Measurements from ENCODE around the gene GMDS. TPM values are rescaled to one million over a fixed set of nuclear protein-coding genes. Genes with fewer than 3 reads are reported as not detected.

The GMDS gene
- total RNA-seq, 1 experiment from 2014 or later: 35.0 TPM

DNA sequence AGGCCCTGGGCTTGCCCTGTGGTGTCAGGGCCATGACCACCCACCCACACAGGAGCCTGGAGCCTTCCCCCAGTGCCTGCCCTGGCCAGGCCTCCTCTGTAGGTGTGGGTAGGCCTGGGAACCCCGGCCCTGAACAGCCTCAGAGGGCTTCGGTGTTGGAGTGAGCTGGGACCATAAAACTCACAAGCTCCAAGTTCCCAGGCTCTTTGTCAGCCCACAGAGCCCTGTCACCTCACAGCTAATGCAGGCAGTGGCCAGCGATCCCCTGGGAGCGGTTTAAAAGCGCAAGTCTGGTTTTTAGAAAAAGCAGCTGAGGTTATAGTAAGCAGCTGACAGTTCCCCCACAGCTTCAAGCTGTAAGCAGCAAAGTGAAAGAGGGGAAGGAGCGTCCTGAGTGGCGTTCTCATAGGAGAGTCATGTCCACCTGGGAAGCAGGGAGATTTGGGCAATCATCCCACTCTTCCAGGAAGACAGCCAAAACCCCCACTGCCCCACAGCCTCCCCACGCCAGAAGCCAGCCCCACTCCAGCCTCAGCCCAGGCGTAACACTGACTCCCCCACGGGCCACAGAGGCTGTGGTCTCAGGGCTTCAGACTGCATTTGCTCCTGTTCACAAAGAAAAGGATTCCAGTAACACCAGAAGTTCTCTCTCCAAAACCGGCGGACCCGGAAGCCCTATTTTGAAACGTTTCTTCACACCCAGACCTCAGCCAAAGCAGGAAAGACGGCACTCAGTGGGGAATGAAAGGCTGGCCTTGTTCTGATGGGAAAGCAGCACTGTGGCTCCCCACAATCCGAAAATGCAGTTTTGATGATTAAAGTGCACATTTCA lies 670.0 kb downstream of the GMDS start:
- H3K27ac Mint-ChIP-seq: no peak overlapping the region
- ATAC-seq: peak; percentile 72
- ChIA-PET CTCF (interaction anchor here (0.9 to 1.7 kb wide), 5 partner anchors 21 to 77 kb away, joined by 3 to 8 read pairs (median 5); no protein-coding TSS in a partner anchor), POLR2A (interaction anchor here (0.8 kb wide), 1 partner anchor 12 kb away, joined by 3 read pairs; no protein-coding TSS in a partner anchor)
- no peak overlapping the region for H3K4me3 Mint-ChIP-seq
- TF ChIP-seq, protein P1, sequence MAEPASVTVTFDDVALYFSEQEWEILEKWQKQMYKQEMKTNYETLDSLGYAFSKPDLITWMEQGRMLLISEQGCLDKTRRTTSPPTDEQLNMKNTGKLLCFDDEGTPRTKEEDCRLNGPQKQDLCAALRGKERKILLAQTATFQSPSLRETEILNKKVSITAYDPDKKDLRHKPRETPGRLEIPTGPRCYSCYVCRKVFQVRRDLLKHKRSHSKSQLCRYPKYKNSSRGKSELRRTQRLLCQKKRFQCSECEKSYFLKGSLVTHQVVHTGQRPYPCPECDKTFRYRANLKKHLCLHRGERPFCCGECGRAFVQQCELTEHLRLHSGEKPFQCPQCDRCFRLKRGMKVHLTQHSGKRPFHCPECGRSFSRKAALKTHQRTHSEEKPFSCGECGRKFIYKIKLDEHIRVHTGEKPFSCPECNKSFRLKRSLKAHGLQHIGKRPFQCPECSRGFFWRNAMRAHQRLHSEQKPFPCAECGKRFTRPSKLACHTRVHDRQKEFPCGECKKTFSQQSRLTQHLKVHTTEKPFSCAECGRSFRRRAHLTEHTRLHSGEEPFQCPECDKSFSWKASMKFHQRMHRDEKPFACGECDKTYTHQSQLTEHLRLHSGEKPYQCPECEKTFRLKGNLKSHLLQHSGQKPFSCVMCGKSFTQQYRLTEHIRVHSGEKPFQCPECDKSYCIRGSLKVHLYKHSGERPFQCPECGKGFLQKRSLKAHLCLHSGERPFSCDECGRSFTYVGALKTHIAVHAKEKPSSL (CRISPR knock-in tag; conservative IDR thresholded peaks at IDR 0.05): no peak
- no peak for TF ChIP-seq MXD4 (CRISPR knock-in tag; IDR thresholded peaks at IDR 0.05; ENCODE audit: borderline replicate concordance)
- TF ChIP-seq SOX15 (CRISPR knock-in tag; IDR thresholded peaks at IDR 0.05): no peak
- no peak for TF ChIP-seq NR1H2 (CRISPR knock-in tag; IDR thresholded peaks at IDR 0.05)
- no peak for TF ChIP-seq FOXP1 (CRISPR knock-in tag; IDR thresholded peaks at IDR 0.05; ENCODE audit: borderline replicate concordance)
- no peak for TF ChIP-seq FOXK1 (CRISPR knock-in tag; IDR thresholded peaks at IDR 0.05)
- TF ChIP-seq, protein P2, sequence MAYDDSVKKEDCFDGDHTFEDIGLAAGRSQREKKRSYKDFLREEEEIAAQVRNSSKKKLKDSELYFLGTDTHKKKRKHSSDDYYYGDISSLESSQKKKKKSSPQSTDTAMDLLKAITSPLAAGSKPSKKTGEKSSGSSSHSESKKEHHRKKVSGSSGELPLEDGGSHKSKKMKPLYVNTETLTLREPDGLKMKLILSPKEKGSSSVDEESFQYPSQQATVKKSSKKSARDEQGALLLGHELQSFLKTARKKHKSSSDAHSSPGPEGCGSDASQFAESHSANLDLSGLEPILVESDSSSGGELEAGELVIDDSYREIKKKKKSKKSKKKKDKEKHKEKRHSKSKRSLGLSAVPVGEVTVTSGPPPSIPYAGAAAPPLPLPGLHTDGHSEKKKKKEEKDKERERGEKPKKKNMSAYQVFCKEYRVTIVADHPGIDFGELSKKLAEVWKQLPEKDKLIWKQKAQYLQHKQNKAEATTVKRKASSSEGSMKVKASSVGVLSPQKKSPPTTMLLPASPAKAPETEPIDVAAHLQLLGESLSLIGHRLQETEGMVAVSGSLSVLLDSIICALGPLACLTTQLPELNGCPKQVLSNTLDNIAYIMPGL (CRISPR knock-in tag; IDR thresholded peaks at IDR 0.05): no peak
- TF ChIP-seq, protein P3, sequence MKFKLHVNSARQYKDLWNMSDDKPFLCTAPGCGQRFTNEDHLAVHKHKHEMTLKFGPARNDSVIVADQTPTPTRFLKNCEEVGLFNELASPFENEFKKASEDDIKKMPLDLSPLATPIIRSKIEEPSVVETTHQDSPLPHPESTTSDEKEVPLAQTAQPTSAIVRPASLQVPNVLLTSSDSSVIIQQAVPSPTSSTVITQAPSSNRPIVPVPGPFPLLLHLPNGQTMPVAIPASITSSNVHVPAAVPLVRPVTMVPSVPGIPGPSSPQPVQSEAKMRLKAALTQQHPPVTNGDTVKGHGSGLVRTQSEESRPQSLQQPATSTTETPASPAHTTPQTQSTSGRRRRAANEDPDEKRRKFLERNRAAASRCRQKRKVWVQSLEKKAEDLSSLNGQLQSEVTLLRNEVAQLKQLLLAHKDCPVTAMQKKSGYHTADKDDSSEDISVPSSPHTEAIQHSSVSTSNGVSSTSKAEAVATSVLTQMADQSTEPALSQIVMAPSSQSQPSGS (CRISPR knock-in tag; IDR thresholded peaks at IDR 0.05; ENCODE audit: borderline replicate concordance, low read depth): no peak
- TF ChIP-seq NFATC4 (CRISPR knock-in tag; IDR thresholded peaks at IDR 0.05): no peak
- no peak for TF ChIP-seq ZNF263 (CRISPR knock-in tag; IDR thresholded peaks at IDR 0.05; ENCODE audit: low read depth)
- TF ChIP-seq ZNF416 (CRISPR knock-in tag; IDR thresholded peaks at IDR 0.05): no peak
- TF ChIP-seq, protein P4, sequence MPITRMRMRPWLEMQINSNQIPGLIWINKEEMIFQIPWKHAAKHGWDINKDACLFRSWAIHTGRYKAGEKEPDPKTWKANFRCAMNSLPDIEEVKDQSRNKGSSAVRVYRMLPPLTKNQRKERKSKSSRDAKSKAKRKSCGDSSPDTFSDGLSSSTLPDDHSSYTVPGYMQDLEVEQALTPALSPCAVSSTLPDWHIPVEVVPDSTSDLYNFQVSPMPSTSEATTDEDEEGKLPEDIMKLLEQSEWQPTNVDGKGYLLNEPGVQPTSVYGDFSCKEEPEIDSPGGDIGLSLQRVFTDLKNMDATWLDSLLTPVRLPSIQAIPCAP (CRISPR knock-in tag; IDR thresholded peaks at IDR 0.05): no peak
- no peaks in the 10 kb centered on the region; the same call in 1 of the 2 replicates for H3K36me3 Mint-ChIP-seq
- peaks cover 32% of the 10 kb centered on the region for H3K4me1 Mint-ChIP-seq
- H3K27me3 Mint-ChIP-seq (ENCODE audit: low read depth): no peaks in the 10 kb centered on the region; the same call in 1 of the 2 replicates
- peaks cover 11% of the 10 kb centered on the region for H3K9me3 Mint-ChIP-seq
- no peak for DNase-seq (ENCODE audit: low spot score)

DNA sequence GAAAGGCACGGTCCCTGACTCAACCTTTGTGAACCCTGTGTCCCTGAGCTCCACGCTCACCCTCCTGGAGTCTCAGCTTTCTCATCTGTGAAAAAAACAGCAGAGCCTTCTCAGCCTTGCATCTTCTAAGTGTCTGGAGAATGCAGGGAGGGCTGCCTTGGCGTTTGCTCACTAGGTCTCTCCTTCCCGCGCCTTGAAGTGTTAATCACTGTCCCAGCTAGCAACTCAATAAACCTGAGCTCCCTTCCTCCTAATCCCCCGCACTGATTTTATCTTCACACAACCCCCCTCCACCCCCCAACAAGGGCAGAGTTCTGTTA lies 670.6 kb downstream of the GMDS start:
- DNase-seq (ENCODE audit: low spot score) (no peak), ATAC-seq (peak; percentile 65)
- CTCF ChIA-PET: interaction anchor here (0.9 to 1.7 kb wide), 7 partner anchors 20 to 76 kb away, joined by 3 to 8 read pairs (median 5); no protein-coding TSS in a partner anchor
- H3K27ac Mint-ChIP-seq: peak overlapping the region; percentile 43; the same call in 1 of the 2 replicates
- H3K36me3 Mint-ChIP-seq: no peaks in the 10 kb centered on the region; the same call in 1 of the 2 replicates
- no peak overlapping the region for H3K4me3 Mint-ChIP-seq
- H3K9me3 Mint-ChIP-seq: peaks cover 15% of the 10 kb centered on the region
- peaks cover 32% of the 10 kb centered on the region for H3K4me1 Mint-ChIP-seq
- H3K27me3 Mint-ChIP-seq (ENCODE audit: low read depth): no peaks in the 10 kb centered on the region; the same call in 1 of the 2 replicates
- POLR2A ChIA-PET: interaction anchor here (0.8 kb wide), 1 partner anchor 11 kb away, joined by 3 read pairs; no protein-coding TSS in a partner anchor
- TF ChIP-seq NR1H2 (CRISPR knock-in tag; IDR thresholded peaks at IDR 0.05) (no peak), CBFB (CRISPR knock-in tag; IDR thresholded peaks at IDR 0.05; ENCODE audit: low read depth) (no peak)

All from WTC11 (cell line).